HG02852 (cell line): ENCODE data around the gene IPO4.

Experiments used
- ATAC-seq: cut with Tn5 transposase; IDR thresholded peaks from one replicate; pipeline ENCODE4 v1.9.1; 2021; ENCODE audit warnings: mild to moderate bottlenecking, moderate library complexity; ENCODE audit not compliant: unreplicated experiment

IPO4 gene

GRCh38 chr14:24177041-24177825, 11.4 kb downstream of the IPO4 start:
- no peak for ATAC-seq

GRCh38 chr14:24176599-24176998, 12.0 kb downstream of the IPO4 start:
- no peak for ATAC-seq

- no peak for ATAC-seq
These were observed 15.7 kb downstream of the IPO4 start for GRCh38 chr14:24172871-24173281.

- ATAC-seq = no peak
These were observed 16.3 kb downstream of the IPO4 start for GRCh38 chr14:24172261-24172860.

GRCh38 chr14:24171422-24172260, 17.0 kb downstream of the IPO4 start, which contains the start of gene REC8:
TSS of gene REC8 (plus strand) at chr14:24172080. CDS start at chr14:24172553, 473 bp downstream.
- ATAC-seq = peak; percentile 84

GRCh38 chr14:24167469-24168114, 21.0 kb downstream of the IPO4 start:
- ATAC-seq = no peak

- ATAC-seq = no peak
These were observed 22.8 kb downstream of the IPO4 start for GRCh38 chr14:24165785-24166184.

GRCh38 chr14:24164518-24164991, 24.1 kb downstream of the IPO4 start:
- ATAC-seq = no peak

- ATAC-seq = no peak
These were observed 26.5 kb downstream of the IPO4 start for GRCh38 chr14:24162093-24162492.

- peak; percentile 79 for ATAC-seq
These were observed 27.5 kb downstream of the IPO4 start, which contains the start of gene IRF9 for GRCh38 chr14:24160850-24161804. TSS of gene IRF9 (plus strand) at chr14:24161265. CDS start at chr14:24162145, 880 bp downstream.

GRCh38 chr14:24160499-24160849, 28.1 kb downstream of the IPO4 start:
- ATAC-seq = no peak

- ATAC-seq = no peak
These were observed 28.7 kb downstream of the IPO4 start for GRCh38 chr14:24159777-24160498.

GRCh38 chr14:24157331-24157730, 31.3 kb downstream of the IPO4 start:
- ATAC-seq = no peak

GRCh38 chr14:24156840-24157239, 31.8 kb downstream of the IPO4 start:
- ATAC-seq = no peak

- no peak for ATAC-seq
These were observed 33.5 kb downstream of the IPO4 start for GRCh38 chr14:24155100-24155499.

- ATAC-seq = no peak
These were observed 37.1 kb downstream of the IPO4 start for GRCh38 chr14:24151404-24152080.

GRCh38 chr14:24150993-24151392, 37.6 kb downstream of the IPO4 start:
- no peak for ATAC-seq

- no peak for ATAC-seq
These were observed 38.0 kb downstream of the IPO4 start for GRCh38 chr14:24150567-24150966.
